ENCODE data around the gene NPB. TPM values are rescaled to one million over a fixed set of nuclear protein-coding genes. Genes with fewer than 3 reads are reported as not detected.

Gene NPB
- total RNA-seq, 1 donor: 1.4 TPM

DNA sequence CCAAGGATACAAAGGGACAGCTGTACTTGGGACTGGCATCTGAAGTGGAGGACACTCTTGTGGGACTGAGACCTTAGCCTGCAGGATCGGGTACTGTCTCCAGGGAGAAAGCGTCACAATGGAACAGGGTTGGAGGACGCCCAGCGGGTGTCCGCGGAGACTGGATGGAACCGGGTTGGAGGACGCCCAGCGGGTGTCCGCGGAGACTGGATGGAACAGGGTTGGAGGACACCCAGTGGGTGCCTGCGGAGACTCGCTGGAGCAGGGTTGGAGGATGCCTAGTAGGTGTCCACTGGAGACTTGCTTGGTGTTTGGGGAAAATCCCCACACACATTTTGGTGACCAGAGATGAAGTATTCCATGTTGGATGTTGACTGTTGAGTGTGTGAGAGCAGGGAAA lies 45.2 kb downstream of the NPB start, which contains the start of gene MYADML2:
Gene MYADML2 (minus strand): TSS at position 45 of the 400 bp plus-strand sequence. CDS start 5,492 bp downstream, outside the sequence.
- TF ChIP-seq, protein P1, sequence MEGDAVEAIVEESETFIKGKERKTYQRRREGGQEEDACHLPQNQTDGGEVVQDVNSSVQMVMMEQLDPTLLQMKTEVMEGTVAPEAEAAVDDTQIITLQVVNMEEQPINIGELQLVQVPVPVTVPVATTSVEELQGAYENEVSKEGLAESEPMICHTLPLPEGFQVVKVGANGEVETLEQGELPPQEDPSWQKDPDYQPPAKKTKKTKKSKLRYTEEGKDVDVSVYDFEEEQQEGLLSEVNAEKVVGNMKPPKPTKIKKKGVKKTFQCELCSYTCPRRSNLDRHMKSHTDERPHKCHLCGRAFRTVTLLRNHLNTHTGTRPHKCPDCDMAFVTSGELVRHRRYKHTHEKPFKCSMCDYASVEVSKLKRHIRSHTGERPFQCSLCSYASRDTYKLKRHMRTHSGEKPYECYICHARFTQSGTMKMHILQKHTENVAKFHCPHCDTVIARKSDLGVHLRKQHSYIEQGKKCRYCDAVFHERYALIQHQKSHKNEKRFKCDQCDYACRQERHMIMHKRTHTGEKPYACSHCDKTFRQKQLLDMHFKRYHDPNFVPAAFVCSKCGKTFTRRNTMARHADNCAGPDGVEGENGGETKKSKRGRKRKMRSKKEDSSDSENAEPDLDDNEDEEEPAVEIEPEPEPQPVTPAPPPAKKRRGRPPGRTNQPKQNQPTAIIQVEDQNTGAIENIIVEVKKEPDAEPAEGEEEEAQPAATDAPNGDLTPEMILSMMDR (IDR thresholded peaks at IDR 0.05; ENCODE audit: insufficient read depth, low read length): no peak
- no peak within 1 kb of the TSS for H3K4me3 ChIP-seq (ENCODE audit: low read depth, low read length)
- no peak for DNase-seq (ENCODE audit: low read depth)

DNA sequence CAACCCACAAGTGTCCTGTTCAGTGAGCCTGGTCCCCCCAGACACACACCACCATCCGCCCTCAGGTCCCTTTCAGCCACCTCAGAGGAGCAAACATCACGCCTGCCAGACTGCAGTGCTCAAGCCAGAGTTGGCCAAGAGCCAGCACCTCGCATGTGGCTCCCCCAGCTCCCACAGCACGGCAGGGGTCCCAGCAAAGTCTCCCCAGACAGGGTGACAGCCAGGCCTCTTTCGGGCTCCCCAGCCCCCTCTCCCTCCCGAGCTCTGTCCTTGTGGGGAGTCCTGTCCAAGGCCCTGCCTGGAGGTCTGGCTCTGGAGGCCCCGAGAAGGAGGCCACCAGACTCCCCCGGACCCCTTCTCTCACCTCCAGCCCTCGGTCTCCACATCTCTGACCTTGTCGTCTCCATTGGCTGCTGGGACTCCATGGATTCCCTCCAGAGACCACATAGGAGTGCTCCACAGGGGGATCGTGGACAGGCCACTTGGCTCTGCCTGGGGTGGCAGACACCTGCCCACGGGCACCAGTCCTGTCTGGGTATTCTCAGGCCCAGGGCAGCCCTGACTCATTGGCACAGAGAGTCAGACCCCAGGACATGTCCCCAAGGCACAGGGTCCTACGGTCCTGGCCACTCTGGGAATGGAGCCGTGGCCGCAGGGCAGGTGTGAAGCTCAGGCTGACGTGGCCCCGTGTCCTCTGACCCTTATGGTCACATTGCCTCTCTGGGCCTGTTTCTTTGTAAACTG lies 46.8 kb downstream of the NPB start:
- H3K4me3 ChIP-seq (ENCODE audit: low read depth, low read length): no peak overlapping the region
- no peak for DNase-seq (ENCODE audit: low read depth)
- TF ChIP-seq, protein P1 (IDR thresholded peaks at IDR 0.05; ENCODE audit: insufficient read depth, low read length): no peak

DNA sequence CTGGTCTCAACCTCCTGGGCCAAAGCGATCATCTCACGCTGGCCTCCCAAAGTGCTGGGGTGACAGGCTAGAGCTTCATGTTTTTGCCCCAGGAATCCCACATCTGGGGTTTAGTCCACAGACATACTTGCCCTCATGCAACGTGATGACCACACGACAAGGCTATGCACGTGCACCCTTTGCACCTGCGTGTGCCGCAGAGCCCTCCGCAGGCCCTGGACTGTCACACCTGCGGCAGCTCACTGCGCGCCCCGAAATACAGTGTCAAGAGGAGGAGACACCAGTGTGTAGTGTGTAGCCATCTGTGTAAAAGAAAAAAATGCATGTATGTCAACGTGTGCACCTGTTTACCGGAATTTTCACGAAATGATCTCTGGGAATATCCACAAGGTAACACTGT lies 48.5 kb downstream of the NPB start:
- DNase-seq (ENCODE audit: low read depth): no peak
- no peak overlapping the region for H3K4me3 ChIP-seq (ENCODE audit: low read depth, low read length)
- TF ChIP-seq, protein P1 (IDR thresholded peaks at IDR 0.05; ENCODE audit: insufficient read depth, low read length): no peak

DNA sequence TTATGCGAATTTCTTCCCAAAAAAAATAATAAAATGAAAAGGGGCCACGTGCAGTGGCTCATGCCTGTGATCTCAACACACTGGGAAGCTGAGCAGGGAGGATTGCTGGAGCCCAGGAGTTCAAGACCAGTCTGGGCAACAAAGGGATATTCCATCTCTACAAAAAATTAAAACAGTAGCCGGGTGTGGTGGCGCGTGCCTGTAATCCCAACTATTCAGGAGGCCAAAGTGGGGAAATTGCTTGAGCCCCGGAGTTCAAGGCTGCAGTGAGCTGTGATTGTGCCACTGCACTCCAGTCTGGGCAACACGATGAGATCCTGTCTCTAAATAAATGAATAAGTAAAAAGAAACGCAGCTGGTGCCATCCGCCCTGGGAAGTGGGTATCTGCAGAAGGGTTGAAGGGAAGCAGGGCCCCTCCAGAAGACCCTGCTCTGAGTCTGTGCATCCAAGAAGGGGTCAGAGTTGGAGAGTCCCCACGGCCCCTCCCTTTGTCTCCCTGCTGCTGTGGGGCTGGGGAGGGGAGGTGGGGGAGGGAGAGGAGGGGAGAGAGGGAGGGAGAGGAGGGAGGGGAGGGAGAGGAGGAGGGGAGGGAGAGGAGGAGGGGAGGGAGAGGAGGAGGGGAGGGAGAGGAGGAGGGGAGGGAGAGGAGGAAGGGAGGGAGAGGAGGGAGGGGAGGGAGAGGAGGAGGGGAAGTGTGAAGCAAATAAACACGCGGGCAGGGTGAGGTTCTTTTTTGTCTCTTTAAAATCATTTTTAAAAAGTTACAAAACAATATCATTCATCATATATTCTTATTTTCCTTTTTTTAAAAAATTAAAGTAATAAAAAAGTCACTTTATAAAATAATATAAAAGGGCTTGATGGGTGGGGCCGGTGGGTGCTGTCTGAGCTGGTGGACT lies 50.0 kb downstream of the NPB start:
- no peak overlapping the region for H3K4me3 ChIP-seq (ENCODE audit: low read depth, low read length)
- DNase-seq (ENCODE audit: low read depth): no peak
- TF ChIP-seq, protein P1 (IDR thresholded peaks at IDR 0.05; ENCODE audit: insufficient read depth, low read length): no peak

Other genes with a start within 250 kb of the NPB start
- 0.63 TPM in 1 of 2 replicates, not detected in the other for gene PDE6G, start 245.7 kb upstream of the NPB start, total RNA-seq (ENCODE audit: low replicate concordance)
- gene OXLD1, start 235.6 kb upstream of the NPB start, total RNA-seq (ENCODE audit: low replicate concordance): 20.7 and 22.2 TPM in 2 replicates
- gene CCDC137, start 235.5 kb upstream of the NPB start, total RNA-seq (ENCODE audit: low replicate concordance): 7.0 and 12.0 TPM in 2 replicates
- 21.3 and 26.4 TPM in 2 replicates for gene ARL16, start 218.4 kb upstream of the NPB start, total RNA-seq (ENCODE audit: low replicate concordance)
- gene HGS, start 218.2 kb upstream of the NPB start, total RNA-seq (ENCODE audit: low replicate concordance): 89.0 and 94.7 TPM in 2 replicates
- gene MRPL12, start 198.9 kb upstream of the NPB start, total RNA-seq (ENCODE audit: low replicate concordance): 19.2 and 23.7 TPM in 2 replicates
- gene SLC25A10, start 190.0 kb upstream of the NPB start, total RNA-seq (ENCODE audit: low replicate concordance): 4.1 and 19.3 TPM in 2 replicates
- gene GCGR, start 98.1 kb upstream of the NPB start, total RNA-seq (ENCODE audit: low replicate concordance): not detected in 2 replicates
- 130 and 195 TPM in 2 replicates for gene MCRIP1, start 68.9 kb upstream of the NPB start, total RNA-seq (ENCODE audit: low replicate concordance)
- gene PPP1R27, start 67.2 kb upstream of the NPB start, total RNA-seq (ENCODE audit: low replicate concordance): not detected in 2 replicates
- 763 and 1,500 TPM in 2 replicates for gene P4HB, start 41.7 kb upstream of the NPB start, total RNA-seq (ENCODE audit: low replicate concordance)
- gene ARHGDIA, start 30.9 kb upstream of the NPB start, total RNA-seq (ENCODE audit: low replicate concordance): 95.1 and 149 TPM in 2 replicates
- 43.6 and 77.3 TPM in 2 replicates for gene ALYREF, start 10.7 kb upstream of the NPB start, total RNA-seq (ENCODE audit: low replicate concordance)
- gene ANAPC11, start 10.5 kb upstream of the NPB start, total RNA-seq (ENCODE audit: low replicate concordance): 172 and 178 TPM in 2 replicates
- gene PCYT2, start 9.2 kb downstream of the NPB start, total RNA-seq (ENCODE audit: low replicate concordance): 20.3 and 36.7 TPM in 2 replicates
- gene SIRT7, start 15.9 kb downstream of the NPB start, total RNA-seq (ENCODE audit: low replicate concordance): 12.7 and 18.1 TPM in 2 replicates
- 19.1 and 28.0 TPM in 2 replicates for gene MAFG, start 25.5 kb downstream of the NPB start, total RNA-seq (ENCODE audit: low replicate concordance)
- gene PYCR1, start 35.1 kb downstream of the NPB start, total RNA-seq (ENCODE audit: low replicate concordance): 16.9 and 91.0 TPM in 2 replicates
- not detected in 2 replicates for gene MYADML2, start 45.0 kb downstream of the NPB start, total RNA-seq (ENCODE audit: low replicate concordance)
- 0.09 TPM in 1 of 2 replicates, not detected in the other for gene NOTUM, start 58.9 kb downstream of the NPB start, total RNA-seq (ENCODE audit: low replicate concordance)
- 23.6 and 37.0 TPM in 2 replicates for gene ASPSCR1, start 75.4 kb downstream of the NPB start, total RNA-seq (ENCODE audit: low replicate concordance)
- gene CENPX, start 120.6 kb downstream of the NPB start, total RNA-seq (ENCODE audit: low replicate concordance): 27.6 and 41.8 TPM in 2 replicates
- gene LRRC45, start 121.1 kb downstream of the NPB start, total RNA-seq (ENCODE audit: low replicate concordance): 15.5 and 22.0 TPM in 2 replicates
- 6.2 and 13.5 TPM in 2 replicates for gene RAC3, start 129.4 kb downstream of the NPB start, total RNA-seq (ENCODE audit: low replicate concordance)
- gene DCXR, start 135.5 kb downstream of the NPB start, total RNA-seq (ENCODE audit: low replicate concordance): 29.3 and 101 TPM in 2 replicates
- 32.0 and 33.3 TPM in 2 replicates for gene RFNG, start 149.6 kb downstream of the NPB start, total RNA-seq (ENCODE audit: low replicate concordance)
- 77.5 and 85.5 TPM in 2 replicates for gene GPS1, start 149.7 kb downstream of the NPB start, total RNA-seq (ENCODE audit: low replicate concordance)
- 33.8 and 62.3 TPM in 2 replicates for gene DUS1L, start 163.6 kb downstream of the NPB start, total RNA-seq (ENCODE audit: low replicate concordance)
- gene FASN, start 196.0 kb downstream of the NPB start, total RNA-seq (ENCODE audit: low replicate concordance): 65.2 and 100 TPM in 2 replicates